A549 (cell line): ENCODE measurements around the gene BTBD16. TPM values are rescaled to one million over a fixed set of nuclear protein-coding genes. Genes with fewer than 3 reads are reported as not detected.
A peak's percentile ranks its signal among the peaks of the same experiment; 100 is the strongest.

Source experiments
- ATAC-seq, 2 experiments: fragments of 200-7000 bp in 1 of 2; fragments of >200 bp in 1 of 2; cut with Nextera tagmentation in 1 of 2; cut with Tn5 transposase in 1 of 2; 3 replicates each; pipeline versions ENCODE4 v1.8.0 to v1.9.1; 2018 to 2020; ENCODE audit warnings: mild to moderate bottlenecking in 1 of 2, moderate library complexity in 1 of 2
- CTCF ChIA-PET: fragments of 300-600 bp; sonication (Branson Sonifier 250); formaldehyde crosslinking; extraction: SDS; loops from one replicate; lab custom pipeline; 2021; ENCODE audit warnings: antibody characterized with exemption, inconsistent platforms; lab: Yijun Ruan, JAX
- POLR2A ChIA-PET: fragments of 350-600 bp; formaldehyde crosslinking; extraction: SDS; loops from one replicate; lab custom pipeline; 2021; ENCODE audit warnings: antibody characterized with exemption, inconsistent platforms; lab: Yijun Ruan, JAX
- DNase-seq, 2 experiments: peaks; one replicate each; pipeline versions ENCODE4 v3.0.0 to v3.0.0-alpha.2; 2011 to 2016; ENCODE audit warnings: low read depth in 1 of 2, low spot score in 1 of 2
- FAIRE-seq: peaks from 2 replicates; lab custom pipeline; 2011; peaks lifted over from hg19 to GRCh38; lab: Jason Lieb, UNC
- H3K27ac ChIP-seq, 2 experiments: fragments of >200 bp; sonication (Bioruptor Twin); formaldehyde crosslinking; 3 replicates each; pipeline ENCODE4 v1.5.1; 2016 to 2017
- H3K4me1 ChIP-seq: fragments of >200 bp; sonication (Bioruptor Twin); formaldehyde crosslinking; 3 replicates; pipeline ENCODE4 v1.6.1; 2016
- H3K4me2 ChIP-seq: fragments of >200 bp; sonication (Bioruptor Twin); formaldehyde crosslinking; 3 replicates; pipeline ENCODE4 v1.6.1; 2016
- H3K4me3 ChIP-seq: fragments of >200 bp; sonication (Bioruptor Twin); formaldehyde crosslinking; 3 replicates; pipeline ENCODE4 v1.5.1; 2016
- H3K9me3 ChIP-seq: fragments of >200 bp; sonication (Bioruptor Twin); formaldehyde crosslinking; 3 replicates; pipeline ENCODE4 v1.6.1; 2016
- BHLHE40 ChIP-seq: IDR thresholded peaks from 2 replicates; pipeline ENCODE4 v1.6.1; 2012; ENCODE audit warnings: low read depth, low read length, inconsistent platforms
- CBX2 ChIP-seq: fragments of 200-600 bp; sonication (generic); IDR thresholded peaks from 2 replicates; pipeline ENCODE4 v1.6.1; 2016; ENCODE audit warnings: low read depth, mild to moderate bottlenecking, borderline replicate concordance
- EHMT2 ChIP-seq: fragments of 200-600 bp; sonication (generic); IDR thresholded peaks from 2 replicates; pipeline ENCODE4 v1.6.1; 2016; ENCODE audit warnings: antibody characterized with exemption, low read depth, mild to moderate bottlenecking, moderate library complexity
- FOSL2 ChIP-seq, 2 experiments: fragments of 450-650 bp in 1 of 2; fragments of >200 bp in 1 of 2; sonication (Bioruptor Twin) in 1 of 2; formaldehyde crosslinking; IDR thresholded peaks; 2 replicates each; pipeline versions ENCODE4 v1.5.0 to v1.6.1; 2016 to 2020; ENCODE audit warnings: mild to moderate bottlenecking in 1 of 2, moderate library complexity in 1 of 2
- HEYL ChIP-seq: fragments of 250-450 bp; sonication (Bioruptor Pico); IDR thresholded peaks from 2 replicates; pipeline ENCODE4 v1.8.0; 2021; ENCODE audit warnings: mild to moderate bottlenecking, moderate library complexity
- HOXA7 ChIP-seq: fragments of 250-450 bp; sonication (Bioruptor Pico); IDR thresholded peaks from 2 replicates; pipeline ENCODE4 v1.5.0; 2020; ENCODE audit warnings: mild to moderate bottlenecking, moderate library complexity
- HOXB13 ChIP-seq: fragments of 250-450 bp; sonication (Bioruptor Pico); IDR thresholded peaks from 2 replicates; pipeline ENCODE4 v1.5.0; 2020; ENCODE audit warnings: low read depth, mild to moderate bottlenecking, moderate library complexity
- HOXB5 ChIP-seq: fragments of 250-450 bp; sonication (Bioruptor Pico); IDR thresholded peaks from 2 replicates; pipeline ENCODE4 v1.5.0; 2020; ENCODE audit warnings: mild to moderate bottlenecking, moderate library complexity
- MAFK ChIP-seq: fragments of 450-650 bp; IDR thresholded peaks from 2 replicates; pipeline ENCODE4 v1.6.1; 2014; ENCODE audit not compliant: partially characterized antibody
- MYC ChIP-seq: IDR thresholded peaks from 2 replicates; pipeline ENCODE4 v1.6.1; 2012; ENCODE audit warnings: mild to moderate bottlenecking, inconsistent platforms, low read length, improper control_type of control experiment, borderline replicate concordance
- NPAS2 ChIP-seq: fragments of 250-450 bp; sonication (Bioruptor Pico); IDR thresholded peaks from 2 replicates; pipeline ENCODE4 v1.8.0; 2022; ENCODE audit warnings: mild to moderate bottlenecking, moderate library complexity, borderline replicate concordance
- NR3C1 ChIP-seq: fragments of >200 bp; sonication (Bioruptor Twin); formaldehyde crosslinking; IDR thresholded peaks from 3 replicates; pipeline ENCODE4 v1.6.1; 2017
- PHF8 ChIP-seq: fragments of 200-600 bp; sonication (generic); IDR thresholded peaks from 2 replicates; pipeline ENCODE4 v1.6.1; 2016; ENCODE audit warnings: low read depth, mild to moderate bottlenecking, antibody characterized with exemption, moderate library complexity, borderline replicate concordance
- POLR2A ChIP-seq: IDR thresholded peaks from 2 replicates; pipeline ENCODE4 v1.6.1; 2012; ENCODE audit warnings: mild to moderate bottlenecking, low read length
- RFX5 ChIP-seq: fragments of 450-650 bp; IDR thresholded peaks from 2 replicates; pipeline ENCODE4 v1.7.1; 2014; ENCODE audit warnings: antibody characterized with exemption, mild to moderate bottlenecking, moderate library complexity
- SMC3 ChIP-seq: fragments of >200 bp; sonication (Bioruptor Twin); formaldehyde crosslinking; IDR thresholded peaks from 3 replicates; pipeline ENCODE4 v1.6.1; 2018; ENCODE audit warnings: inconsistent platforms
- TFCP2L1 ChIP-seq: fragments of 250-450 bp; sonication (Bioruptor Pico); IDR thresholded peaks from 2 replicates; pipeline ENCODE4 v1.5.0; 2021; ENCODE audit warnings: mild to moderate bottlenecking
- ZFP36 ChIP-seq: fragments of 450-650 bp; IDR thresholded peaks from 2 replicates; pipeline ENCODE4 v1.6.1; 2014; ENCODE audit warnings: borderline replicate concordance; ENCODE audit not compliant: partially characterized antibody
- ZNF302 ChIP-seq: fragments of 250-450 bp; sonication (Bioruptor Pico); IDR thresholded peaks from 2 replicates; pipeline ENCODE4 v1.9.0; 2021; ENCODE audit warnings: inconsistent platforms, mild to moderate bottlenecking, moderate library complexity
- ZSCAN20 ChIP-seq: fragments of 250-450 bp; sonication (Bioruptor Pico); IDR thresholded peaks from 2 replicates; pipeline ENCODE4 v1.8.0; 2022; ENCODE audit warnings: mild to moderate bottlenecking, moderate library complexity
- WGBS: methylation state at CpG from one replicate; pipeline ENCODE4 v1.1.6; 2017; ENCODE audit errors: missing lambda C conversion rate; 5-methylcytosine and 5-hydroxymethylcytosine counted together
- polyA plus RNA-seq, 4 experiments: library from polyadenylated mRNA; depleted of rRNA in 3 of 4; stranded (reverse); fragments of >200 nt; fragmentation: RNase III in 1 of 4; extraction: RNeasy Plus Mini Kit Qiagen cat#74134 plus additional on column Dnase treatment in 1 of 4; gene quantifications; 2 replicates in 3 of 4; 3 replicates in 1 of 4; pipeline ENCODE4 v1.2.3, GENCODE V29; 2011 to 2017
- TF ChIP-seq, protein P1 (sequence below): IDR thresholded peaks from 2 replicates; pipeline ENCODE4 v1.6.1; 2012
- TF ChIP-seq, protein P2 (sequence below): IDR thresholded peaks from 2 replicates; pipeline ENCODE4 v1.6.1; 2012
- TF ChIP-seq, protein P3 (sequence below): IDR thresholded peaks from 2 replicates; pipeline ENCODE4 v1.6.1; 2012; ENCODE audit warnings: low read depth, borderline replicate concordance
- TF ChIP-seq, protein P4 (sequence below): fragments of >200 bp; sonication (Bioruptor Twin); formaldehyde crosslinking; IDR thresholded peaks from 3 replicates; pipeline ENCODE4 v1.5.1; 2016

BTBD16 gene
- polyA plus RNA-seq, 2 of the 4 experiments (the other 2 are of a cell fraction) = 0.32 to 2.1 TPM

DNA sequence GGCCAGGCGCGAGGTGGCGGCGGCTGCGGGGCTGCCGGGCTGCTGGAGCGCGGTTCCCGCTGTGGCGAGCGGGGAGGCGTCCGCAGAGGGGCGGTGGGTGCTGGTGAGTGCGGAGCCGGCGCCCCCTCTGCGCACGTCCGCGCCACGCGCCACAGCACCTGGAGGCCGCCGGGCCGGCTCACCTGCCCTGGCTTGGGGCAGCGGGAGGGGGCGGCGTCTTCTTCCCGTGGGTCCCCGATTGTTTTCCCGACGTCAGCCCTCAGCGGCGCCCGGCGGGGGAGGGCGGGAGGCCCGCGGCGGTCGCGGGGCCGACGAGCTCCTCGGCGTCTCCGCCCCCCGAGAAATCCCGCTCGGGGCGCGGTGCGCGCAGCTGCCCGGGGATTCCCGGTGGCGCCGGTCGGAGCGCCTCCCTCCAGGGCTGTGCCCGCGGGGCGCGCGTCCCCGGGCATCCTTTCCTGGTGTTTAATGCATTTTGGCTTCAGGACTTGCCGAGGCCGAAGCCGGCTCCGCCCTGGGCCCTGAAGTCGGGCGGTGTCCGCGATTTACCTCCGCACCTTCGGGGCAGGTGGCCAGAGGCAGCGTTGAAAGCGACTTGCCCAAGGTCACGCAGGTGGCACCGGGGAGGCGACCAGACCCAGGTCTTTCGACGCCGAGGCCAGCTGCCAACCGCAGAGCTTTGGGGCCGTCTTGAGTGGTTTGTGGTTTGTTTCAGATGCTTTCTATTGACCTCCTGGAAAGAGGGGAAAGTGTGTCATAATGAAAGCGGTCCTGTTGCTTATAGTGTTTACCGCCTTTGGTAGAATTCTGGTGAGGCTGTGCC is 104.0 kb downstream of the BTBD16 start (continued):
- TF ChIP-seq HOXB13 (no peak), TFCP2L1 (CRISPR knock-in tag) (no peak), PHF8 (peak; percentile 72; the same call in 1 of the 2 replicates), EHMT2 (no peak)
- TF ChIP-seq, protein P1, sequence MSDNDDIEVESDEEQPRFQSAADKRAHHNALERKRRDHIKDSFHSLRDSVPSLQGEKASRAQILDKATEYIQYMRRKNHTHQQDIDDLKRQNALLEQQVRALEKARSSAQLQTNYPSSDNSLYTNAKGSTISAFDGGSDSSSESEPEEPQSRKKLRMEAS = no peak; the same call in 1 of the 2 replicates

DNA sequence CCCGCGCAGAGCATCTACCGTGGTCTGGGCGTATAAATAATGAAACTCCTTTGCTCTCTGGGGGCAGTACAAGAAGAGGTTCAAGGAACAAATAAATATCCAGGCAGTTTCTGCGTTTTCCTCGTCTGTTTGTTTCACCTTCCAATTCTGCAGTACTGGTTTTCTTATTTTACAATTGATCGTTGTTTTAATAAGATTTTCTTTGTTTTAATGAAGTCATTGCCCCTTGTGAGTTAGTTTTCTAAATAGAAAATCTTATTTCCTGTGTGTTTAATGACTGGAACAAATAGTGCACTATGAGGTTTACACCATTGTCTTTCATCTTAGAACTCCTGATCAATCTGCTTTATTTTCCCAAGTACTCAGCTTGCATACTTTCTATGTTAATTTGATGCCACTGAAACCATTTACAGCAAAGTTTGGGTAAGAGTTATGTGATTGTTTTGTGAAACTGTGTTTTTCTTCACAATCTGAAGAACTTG is 104.6 kb downstream of the BTBD16 start:
- Histone ChIP-seq H3K27ac (peak overlapping the region; percentile 89 to 97), H3K4me3 (peak overlapping the region; percentile 74), H3K4me2 (peak overlapping the region; percentile 88), H3K4me1 (peaks cover 34% of the 10 kb centered on the region), H3K9me3 (no peaks in the 10 kb centered on the region)
- DNase-seq = no peak
- no peak for FAIRE-seq
- ATAC-seq = no peak
- POLR2A ChIA-PET = interaction anchor here (0.9 to 2.7 kb wide), 3 partner anchors 52 to 68 kb away, joined by 3 to 22 read pairs (median 21); no protein-coding TSS in a partner anchor
- 3% methylated on average over 7 of the region's 7 CpGs for WGBS
- CTCF ChIA-PET = interaction anchor here (1.0 to 3.2 kb wide), 3 partner anchors 27 to 190 kb away, joined by 3 to 13 read pairs (median 8); no protein-coding TSS in a partner anchor
- TF ChIP-seq MYC (no peak), SMC3 (no peak), NR3C1 (no peak), FOSL2 (IDR thresholded peaks at IDR 0.05) (no peak), FOSL2 (CRISPR knock-in tag; IDR thresholded peaks at IDR 0.05) (no peak), ZSCAN20 (CRISPR knock-in tag) (no peak), HOXB5 (CRISPR knock-in tag) (no peak), ZNF302 (no peak), ZFP36 (no peak), HEYL (CRISPR knock-in tag) (no peak), POLR2A (no peak), HOXA7 (CRISPR knock-in tag) (no peak), BHLHE40 (no peak), CBX2 (no peak), MAFK (no peak), RFX5 (no peak), NPAS2 (no peak), TFCP2L1 (CRISPR knock-in tag) (no peak)
- TF ChIP-seq, protein P2, sequence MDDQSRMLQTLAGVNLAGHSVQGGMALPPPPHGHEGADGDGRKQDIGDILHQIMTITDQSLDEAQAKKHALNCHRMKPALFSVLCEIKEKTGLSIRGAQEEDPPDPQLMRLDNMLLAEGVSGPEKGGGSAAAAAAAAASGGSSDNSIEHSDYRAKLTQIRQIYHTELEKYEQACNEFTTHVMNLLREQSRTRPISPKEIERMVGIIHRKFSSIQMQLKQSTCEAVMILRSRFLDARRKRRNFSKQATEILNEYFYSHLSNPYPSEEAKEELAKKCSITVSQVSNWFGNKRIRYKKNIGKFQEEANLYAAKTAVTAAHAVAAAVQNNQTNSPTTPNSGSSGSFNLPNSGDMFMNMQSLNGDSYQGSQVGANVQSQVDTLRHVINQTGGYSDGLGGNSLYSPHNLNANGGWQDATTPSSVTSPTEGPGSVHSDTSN = no peak
- TF ChIP-seq, protein P3, sequence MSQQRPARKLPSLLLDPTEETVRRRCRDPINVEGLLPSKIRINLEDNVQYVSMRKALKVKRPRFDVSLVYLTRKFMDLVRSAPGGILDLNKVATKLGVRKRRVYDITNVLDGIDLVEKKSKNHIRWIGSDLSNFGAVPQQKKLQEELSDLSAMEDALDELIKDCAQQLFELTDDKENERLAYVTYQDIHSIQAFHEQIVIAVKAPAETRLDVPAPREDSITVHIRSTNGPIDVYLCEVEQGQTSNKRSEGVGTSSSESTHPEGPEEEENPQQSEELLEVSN = no peak
- TF ChIP-seq, protein P4, sequence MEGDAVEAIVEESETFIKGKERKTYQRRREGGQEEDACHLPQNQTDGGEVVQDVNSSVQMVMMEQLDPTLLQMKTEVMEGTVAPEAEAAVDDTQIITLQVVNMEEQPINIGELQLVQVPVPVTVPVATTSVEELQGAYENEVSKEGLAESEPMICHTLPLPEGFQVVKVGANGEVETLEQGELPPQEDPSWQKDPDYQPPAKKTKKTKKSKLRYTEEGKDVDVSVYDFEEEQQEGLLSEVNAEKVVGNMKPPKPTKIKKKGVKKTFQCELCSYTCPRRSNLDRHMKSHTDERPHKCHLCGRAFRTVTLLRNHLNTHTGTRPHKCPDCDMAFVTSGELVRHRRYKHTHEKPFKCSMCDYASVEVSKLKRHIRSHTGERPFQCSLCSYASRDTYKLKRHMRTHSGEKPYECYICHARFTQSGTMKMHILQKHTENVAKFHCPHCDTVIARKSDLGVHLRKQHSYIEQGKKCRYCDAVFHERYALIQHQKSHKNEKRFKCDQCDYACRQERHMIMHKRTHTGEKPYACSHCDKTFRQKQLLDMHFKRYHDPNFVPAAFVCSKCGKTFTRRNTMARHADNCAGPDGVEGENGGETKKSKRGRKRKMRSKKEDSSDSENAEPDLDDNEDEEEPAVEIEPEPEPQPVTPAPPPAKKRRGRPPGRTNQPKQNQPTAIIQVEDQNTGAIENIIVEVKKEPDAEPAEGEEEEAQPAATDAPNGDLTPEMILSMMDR = no peak
